ENCODE data around the gene ZSCAN5B. TPM values are rescaled to one million over a fixed set of nuclear protein-coding genes. Genes with fewer than 3 reads are reported as not detected.

Gene ZSCAN5B
- total RNA-seq, 2 donors from 2014 or later = not detected

GRCh38 chr19:56158170-56158757, 39.3 kb downstream of the ZSCAN5B start:
- no peak overlapping the region for H3K27ac ChIP-seq (ENCODE audit: low read depth, low read length)
- no peak for TF ChIP-seq CTCF (conservative IDR thresholded peaks at IDR 0.05)
- no peak for DNase-seq
- Mint-ChIP-seq H3K4me3 (no peak overlapping the region), H3K4me1 (peaks cover 5% of the 10 kb centered on the region), H3K36me3 (ENCODE audit: low read depth) (peaks cover 37% of the 10 kb centered on the region), H3K27me3 (ENCODE audit: insufficient read depth) (no peaks in the 10 kb centered on the region), H3K9me3 (no peaks in the 10 kb centered on the region), H3K27ac (no peak overlapping the region)
- H3K9me3 ChIP-seq (ENCODE audit: control insufficient read depth, low read length) = no peaks in the 10 kb centered on the region
- no peak overlapping the region for H3K9ac ChIP-seq (ENCODE audit: extremely low read depth, low read length, poor library complexity, severe bottlenecking)
- no peak overlapping the region for H3K4me3 ChIP-seq (ENCODE audit: low read length)
- peaks cover 30% of the 10 kb centered on the region for H3K36me3 ChIP-seq (ENCODE audit: control insufficient read depth, insufficient read depth, low read length)
- H3K4me1 ChIP-seq (ENCODE audit: control insufficient read depth, insufficient read depth, low read length) = no peaks in the 10 kb centered on the region
- no peaks in the 10 kb centered on the region for H3K27me3 ChIP-seq (ENCODE audit: control insufficient read depth, insufficient read depth, low read length, poor library complexity, severe bottlenecking)
- WGBS, 2 experiments (ENCODE audit: insufficient coverage in 1 of 2, insufficient read length in 1 of 2) = 90 to 95% methylated on average over 6 to 16 of the region's 16 CpGs

GRCh38 chr19:56156768-56157167, 40.8 kb downstream of the ZSCAN5B start:
- Mint-ChIP-seq H3K36me3 (ENCODE audit: low read depth) (peaks cover 40% of the 10 kb centered on the region), H3K4me3 (no peak overlapping the region), H3K9me3 (no peaks in the 10 kb centered on the region), H3K4me1 (peaks cover 16% of the 10 kb centered on the region), H3K27ac (no peak overlapping the region), H3K27me3 (ENCODE audit: insufficient read depth) (no peaks in the 10 kb centered on the region)
- DNase-seq = no peak
- Histone ChIP-seq H3K4me3 (ENCODE audit: low read length) (no peak overlapping the region), H3K9ac (ENCODE audit: extremely low read depth, low read length, poor library complexity, severe bottlenecking) (no peak overlapping the region), H3K27me3 (ENCODE audit: control insufficient read depth, insufficient read depth, low read length, poor library complexity, severe bottlenecking) (no peaks in the 10 kb centered on the region), H3K36me3 (ENCODE audit: control insufficient read depth, insufficient read depth, low read length) (peaks cover 30% of the 10 kb centered on the region), H3K27ac (ENCODE audit: low read depth, low read length) (no peak overlapping the region), H3K9me3 (ENCODE audit: control insufficient read depth, low read length) (no peaks in the 10 kb centered on the region), H3K4me1 (ENCODE audit: control insufficient read depth, insufficient read depth, low read length) (no peaks in the 10 kb centered on the region)
- 90 to 95% methylated on average over 9 to 11 of the region's 11 CpGs for WGBS, 2 experiments (ENCODE audit: insufficient coverage in 1 of 2, insufficient read length in 1 of 2)
- TF ChIP-seq CTCF (conservative IDR thresholded peaks at IDR 0.05) = no peak

GRCh38 chr19:56155124-56155687, 42.4 kb downstream of the ZSCAN5B start:
- Mint-ChIP-seq H3K36me3 (ENCODE audit: low read depth) (peaks cover 44% of the 10 kb centered on the region), H3K4me3 (no peak overlapping the region), H3K27ac (no peak overlapping the region), H3K27me3 (ENCODE audit: insufficient read depth) (no peaks in the 10 kb centered on the region), H3K9me3 (no peaks in the 10 kb centered on the region), H3K4me1 (peaks cover 16% of the 10 kb centered on the region)
- Histone ChIP-seq H3K27ac (ENCODE audit: low read depth, low read length) (no peak overlapping the region), H3K9ac (ENCODE audit: extremely low read depth, low read length, poor library complexity, severe bottlenecking) (no peak overlapping the region), H3K4me1 (ENCODE audit: control insufficient read depth, insufficient read depth, low read length) (no peaks in the 10 kb centered on the region), H3K36me3 (ENCODE audit: control insufficient read depth, insufficient read depth, low read length) (peaks cover 27% of the 10 kb centered on the region), H3K9me3 (ENCODE audit: control insufficient read depth, low read length) (no peaks in the 10 kb centered on the region), H3K27me3 (ENCODE audit: control insufficient read depth, insufficient read depth, low read length, poor library complexity, severe bottlenecking) (no peaks in the 10 kb centered on the region), H3K4me3 (ENCODE audit: low read length) (no peak overlapping the region)
- WGBS, 2 experiments (ENCODE audit: insufficient coverage in 1 of 2, insufficient read length in 1 of 2) = 77 to 85% methylated on average over 9 to 17 of the region's 17 CpGs
- peak; percentile 81 for TF ChIP-seq CTCF (conservative IDR thresholded peaks at IDR 0.05)
- peak; percentile 89 for DNase-seq

Data from endodermal cell (in vitro differentiated cells).